ENCODE results near the gene HAPLN2. TPM values are rescaled to one million over a fixed set of nuclear protein-coding genes. Genes with fewer than 3 reads are reported as not detected.
A peak's percentile ranks its signal among the peaks of the same experiment; 100 is the strongest.
"Not testable (repeated sequence)": the region's sequence is repeated elsewhere in the genome, so short reads cannot be mapped to it uniquely, and the experiment has no call there.

The HAPLN2 gene
- total RNA-seq, 2 donors from 2014 or later = 4.4 to 8.7 TPM

DNA sequence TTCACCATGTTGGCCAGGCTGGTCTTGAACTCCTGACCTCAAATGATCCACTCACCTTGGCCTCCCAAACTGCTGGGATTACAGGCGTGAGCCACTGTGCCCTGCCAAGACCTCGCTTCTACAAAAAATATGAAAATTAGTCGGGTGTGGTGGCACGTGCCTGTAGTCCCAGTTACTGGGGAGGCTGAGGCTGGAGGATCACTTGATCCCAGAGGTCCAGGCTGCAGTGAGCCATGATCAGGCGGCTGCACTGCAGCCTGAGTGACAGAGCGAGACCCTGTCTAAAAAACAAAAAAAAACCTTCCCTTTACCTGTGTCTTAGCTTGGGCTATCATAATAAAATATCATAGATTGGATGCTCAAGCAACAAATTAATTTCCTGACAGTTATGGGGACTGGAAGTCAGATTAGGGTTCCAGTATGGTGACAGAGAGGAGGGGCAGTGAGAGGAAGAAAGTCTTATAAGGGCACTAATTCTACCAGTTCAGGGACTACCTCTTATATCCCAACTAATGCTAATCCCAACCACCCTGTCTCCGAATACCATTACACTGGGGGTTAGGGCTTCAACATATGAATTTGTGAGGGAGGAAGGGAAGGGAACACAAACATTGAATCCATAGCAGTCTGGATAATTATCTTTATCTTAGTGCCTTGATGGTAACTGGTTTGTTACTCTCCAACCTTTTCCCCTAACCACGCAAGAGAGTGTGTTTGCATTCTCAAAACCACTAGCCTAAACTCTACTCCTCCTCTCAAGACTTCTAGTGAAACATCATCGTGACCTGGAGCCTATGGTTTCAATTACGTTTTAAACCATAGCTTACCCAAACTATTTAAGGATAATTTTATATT lies 28.7 kb upstream of the HAPLN2 start:
- intact Hi-C loops (cut with DNase I) = loop anchor here in 1 of 2 donors (10.0 kb wide), 1 partner anchor 106 kb away; no protein-coding TSS in a partner anchor
- DNase-seq (ENCODE audit: low spot score) = no peak

DNA sequence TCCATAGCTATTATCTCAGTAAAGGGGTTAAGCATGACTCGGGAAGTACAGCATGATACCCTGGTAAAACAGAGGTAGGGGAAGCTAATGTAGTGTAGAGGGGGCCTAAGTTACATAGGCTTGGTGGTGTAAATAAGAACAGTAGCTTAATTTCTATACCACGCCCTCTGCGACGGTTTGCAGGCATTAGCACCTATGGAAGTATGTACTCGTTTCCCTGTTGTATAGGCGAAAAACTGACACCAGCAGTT lies 28.1 kb upstream of the HAPLN2 start:
- intact Hi-C loops (cut with DNase I) = loop anchor here in 1 of 2 donors (10.0 kb wide), 1 partner anchor 106 kb away; no protein-coding TSS in a partner anchor
- no peak for DNase-seq (ENCODE audit: low spot score)

DNA sequence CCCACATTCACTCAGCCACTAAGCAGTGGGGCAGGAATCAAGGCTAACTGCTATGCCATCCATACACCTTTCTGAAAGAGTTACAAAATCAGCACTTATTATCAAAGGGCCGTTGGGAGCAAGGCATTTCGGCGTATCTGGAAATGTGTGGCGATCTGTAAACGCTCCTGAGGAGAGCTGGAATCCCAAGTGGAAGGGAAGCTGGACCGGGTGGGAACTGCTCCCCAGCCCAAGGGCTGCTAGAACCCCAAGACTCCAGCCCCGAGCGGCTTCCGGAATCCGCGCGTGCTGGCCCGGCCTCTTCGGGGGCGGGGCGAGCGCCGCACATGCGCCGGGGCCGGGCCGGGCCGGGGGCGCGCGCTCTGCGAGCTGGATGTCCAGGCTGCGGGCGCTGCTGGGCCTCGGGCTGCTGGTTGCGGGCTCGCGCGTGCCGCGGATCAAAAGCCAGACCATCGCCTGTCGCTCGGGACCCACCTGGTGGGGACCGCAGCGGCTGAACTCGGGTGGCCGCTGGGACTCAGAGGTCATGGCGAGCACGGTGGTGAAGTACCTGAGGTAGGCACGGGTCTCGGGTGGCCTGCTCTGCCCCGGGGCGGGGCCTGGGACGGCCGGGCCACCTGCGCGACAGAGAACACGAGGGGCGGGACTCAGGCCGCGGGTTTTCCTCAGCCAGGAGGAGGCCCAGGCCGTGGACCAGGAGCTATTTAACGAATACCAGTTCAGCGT lies 27.6 kb upstream of the HAPLN2 start, which contains the start of gene NAXE:
NAXE (plus strand) TSS at position 345 of the 726 bp plus-strand sequence; CDS start at position 374, 29 bp downstream.
- DNase-seq (ENCODE audit: low spot score) = peak; percentile 92
- intact Hi-C loops (cut with DNase I) = loop anchor here in 1 of 2 donors (10.0 kb wide), 1 partner anchor 107 kb away; no protein-coding TSS in a partner anchor

DNA sequence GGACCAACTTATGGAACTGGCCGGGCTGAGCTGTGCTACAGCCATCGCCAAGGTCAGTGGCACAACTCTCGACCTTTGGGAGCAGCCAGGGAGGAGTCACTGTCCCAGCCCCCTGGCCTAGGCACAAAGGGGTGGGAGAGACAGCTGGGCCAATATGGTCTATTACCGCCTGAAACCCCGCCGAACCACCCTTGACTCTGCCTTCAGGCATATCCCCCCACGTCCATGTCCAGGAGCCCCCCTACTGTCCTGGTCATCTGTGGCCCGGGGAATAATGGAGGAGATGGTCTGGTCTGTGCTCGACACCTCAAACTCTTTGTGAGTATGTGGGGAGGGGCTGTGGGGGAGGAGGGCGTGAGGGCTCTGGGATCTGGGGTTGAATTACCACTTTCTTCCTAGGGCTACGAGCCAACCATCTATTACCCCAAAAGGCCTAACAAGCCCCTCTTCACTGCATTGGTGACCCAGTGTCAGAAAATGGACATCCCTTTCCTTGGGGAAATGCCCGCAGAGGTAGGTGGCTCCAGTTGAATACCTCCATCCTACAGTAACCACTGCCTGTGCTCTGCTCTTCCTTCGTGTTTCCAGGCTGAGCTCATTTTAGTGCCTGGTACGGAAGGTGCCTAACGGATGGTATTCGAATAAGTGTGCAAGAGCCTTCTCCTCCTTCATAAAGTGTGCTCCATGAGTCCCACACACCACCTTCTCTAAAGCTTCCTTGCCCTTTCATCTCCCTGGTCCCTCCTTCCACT lies 26.9 kb upstream of the HAPLN2 start:
- intact Hi-C loops (cut with DNase I) = loop anchor here in 1 of 2 donors (10.0 kb wide), 1 partner anchor 108 kb away; no protein-coding TSS in a partner anchor
- DNase-seq (ENCODE audit: low spot score) = no peak

DNA sequence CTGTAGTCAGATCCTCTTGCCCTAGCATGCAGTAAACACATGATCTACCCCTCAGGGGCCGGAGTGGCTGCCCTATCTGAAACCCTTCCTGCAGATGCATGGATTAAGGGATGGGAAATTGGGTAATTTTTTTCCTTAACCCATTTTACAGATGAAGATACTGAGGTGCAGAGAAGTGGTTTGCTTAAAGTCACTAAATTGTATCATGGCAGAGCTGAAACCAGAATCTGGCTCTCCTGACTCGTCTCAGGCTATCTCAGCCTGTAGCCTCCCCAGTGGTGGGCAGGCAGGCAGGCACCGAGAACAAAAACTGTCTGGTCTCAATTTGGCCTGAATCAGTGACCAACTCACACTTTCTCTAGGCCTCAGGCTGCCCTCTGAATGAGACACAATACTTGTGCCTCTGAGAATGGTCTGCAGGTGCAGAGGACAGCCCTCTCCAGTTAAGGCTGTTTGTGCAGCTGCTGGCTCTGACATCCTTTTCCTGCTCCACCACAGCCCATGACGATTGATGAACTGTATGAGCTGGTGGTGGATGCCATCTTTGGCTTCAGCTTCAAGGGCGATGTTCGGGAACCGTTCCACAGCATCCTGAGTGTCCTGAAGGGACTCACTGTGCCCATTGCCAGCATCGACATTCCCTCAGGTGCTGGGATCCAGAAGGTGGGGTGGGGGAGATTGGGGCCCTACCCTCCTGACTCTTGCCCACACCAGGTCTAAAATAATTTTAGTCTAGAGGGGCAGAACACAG lies 26.1 kb upstream of the HAPLN2 start:
- DNase-seq (ENCODE audit: low spot score) = no peak
- intact Hi-C loops (cut with DNase I) = loop anchor here in 1 of 2 donors (10.0 kb wide), 1 partner anchor 108 kb away; no protein-coding TSS in a partner anchor

DNA sequence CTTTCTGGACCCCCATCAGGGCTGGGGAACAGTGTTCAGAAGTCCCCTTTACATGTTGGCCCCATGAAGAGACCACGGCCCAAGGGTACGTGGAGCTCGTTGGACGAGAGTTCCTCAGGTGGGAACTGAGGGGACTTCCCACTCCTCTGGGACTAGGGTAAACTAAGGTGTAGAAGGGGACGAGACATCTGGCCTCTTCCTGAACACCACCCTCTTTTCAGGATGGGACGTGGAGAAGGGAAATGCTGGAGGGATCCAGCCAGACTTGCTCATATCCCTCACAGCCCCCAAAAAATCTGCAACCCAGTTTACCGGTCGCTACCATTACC lies 25.6 kb upstream of the HAPLN2 start:
- no peak for DNase-seq (ENCODE audit: low spot score)
- intact Hi-C loops (cut with DNase I) = loop anchor here in 1 of 2 donors (10.0 kb wide), 1 partner anchor 109 kb away; no protein-coding TSS in a partner anchor

DNA sequence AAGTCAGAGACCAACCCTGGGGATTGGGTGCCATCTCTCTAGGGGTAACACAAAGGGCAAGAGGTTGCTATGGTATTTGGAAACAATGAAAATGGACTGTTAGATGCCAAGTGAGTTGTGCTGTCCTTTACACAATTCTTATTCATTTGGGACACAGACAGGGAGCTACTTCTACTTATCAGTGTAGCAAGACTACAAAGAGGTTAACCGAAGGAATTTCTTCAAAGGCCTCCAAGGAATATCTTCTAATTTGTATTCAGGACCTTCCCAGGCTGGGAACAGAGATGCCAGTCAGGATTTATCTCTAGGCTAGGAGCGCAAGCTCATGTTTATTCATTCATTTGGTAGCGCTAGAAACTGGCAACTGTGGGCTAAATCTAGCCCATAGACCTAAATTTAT lies 25.0 kb upstream of the HAPLN2 start:
- intact Hi-C loops (cut with DNase I) = loop anchor here in 1 of 2 donors (10.0 kb wide), 1 partner anchor 109 kb away; no protein-coding TSS in a partner anchor
- no peak for DNase-seq (ENCODE audit: low spot score)

DNA sequence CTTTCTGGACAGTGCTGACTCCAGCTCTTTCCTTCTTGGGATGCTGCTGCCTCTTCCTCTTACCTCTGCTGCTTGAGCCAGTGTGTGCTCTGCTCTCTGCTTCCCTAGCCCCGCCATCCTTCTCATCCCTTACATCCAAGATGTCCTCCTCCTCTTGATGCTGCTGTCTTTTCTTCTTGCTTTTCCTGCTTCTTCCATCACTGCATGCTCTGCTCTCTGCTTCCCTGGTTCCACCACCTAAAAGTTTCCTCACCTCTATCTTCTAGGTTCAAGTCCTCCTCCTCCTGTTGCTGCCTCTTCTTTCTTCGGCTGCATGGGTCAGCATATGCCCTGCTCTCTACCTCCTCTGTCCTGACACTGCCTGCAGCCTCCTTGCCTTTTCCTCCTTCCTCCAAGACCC lies 24.2 kb upstream of the HAPLN2 start:
- DNase-seq (ENCODE audit: low spot score) = no peak
- intact Hi-C loops (cut with DNase I) = loop anchor here in 1 of 2 donors (10.0 kb wide), 1 partner anchor 110 kb away; no protein-coding TSS in a partner anchor

DNA sequence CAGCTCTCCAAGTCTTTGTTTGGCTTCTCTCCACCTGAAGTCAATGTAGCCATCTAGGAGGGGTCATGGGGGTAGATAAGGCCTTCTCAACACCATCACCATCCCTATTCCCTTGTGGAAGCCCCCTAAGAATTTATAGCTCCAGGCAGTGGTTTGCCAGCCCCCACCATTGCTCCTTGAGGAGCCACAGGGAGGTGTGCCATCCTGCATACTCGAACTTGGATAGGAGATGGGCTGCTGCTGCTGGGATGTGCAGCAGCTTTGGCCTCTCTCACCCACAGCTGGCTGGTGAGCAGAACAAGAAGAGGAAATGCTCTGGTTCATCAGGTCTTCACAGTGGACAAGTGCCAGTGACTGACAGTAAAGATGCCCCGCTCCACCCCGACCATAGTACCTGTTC lies 22.8 kb upstream of the HAPLN2 start:
- intact Hi-C loops (cut with DNase I) = loop anchor here in 1 of 2 donors (10.0 kb wide), 1 partner anchor 112 kb away; no protein-coding TSS in a partner anchor

DNA sequence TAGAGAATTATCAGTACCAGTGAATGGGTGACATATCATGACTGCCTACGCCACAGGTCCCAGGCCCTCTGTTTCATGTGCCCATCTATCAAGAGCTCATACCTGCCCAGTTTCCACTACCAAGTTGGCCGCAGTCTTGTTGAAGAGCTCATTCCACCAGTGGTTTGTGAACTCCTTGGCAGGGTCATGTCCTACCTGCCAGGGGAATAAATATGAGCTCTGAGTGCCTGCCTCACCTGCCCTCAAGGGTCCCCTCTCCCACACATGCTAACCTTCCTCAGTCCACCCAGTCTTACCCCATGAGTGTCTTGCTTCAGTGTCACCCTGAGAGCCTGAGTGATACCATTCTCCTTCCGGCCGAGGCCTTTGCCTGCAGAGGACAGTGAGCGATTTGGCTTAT lies 21.1 kb upstream of the HAPLN2 start:
- DNase-seq (ENCODE audit: low spot score) = no peak
- intact Hi-C loops (cut with DNase I) = loop anchor here in 1 of 2 donors (10.0 kb wide), 1 partner anchor 113 kb away; no protein-coding TSS in a partner anchor

More for the DNA sequence above, 22.8 kb upstream of the HAPLN2 start:
- no peak for DNase-seq (ENCODE audit: low spot score)

DNA sequence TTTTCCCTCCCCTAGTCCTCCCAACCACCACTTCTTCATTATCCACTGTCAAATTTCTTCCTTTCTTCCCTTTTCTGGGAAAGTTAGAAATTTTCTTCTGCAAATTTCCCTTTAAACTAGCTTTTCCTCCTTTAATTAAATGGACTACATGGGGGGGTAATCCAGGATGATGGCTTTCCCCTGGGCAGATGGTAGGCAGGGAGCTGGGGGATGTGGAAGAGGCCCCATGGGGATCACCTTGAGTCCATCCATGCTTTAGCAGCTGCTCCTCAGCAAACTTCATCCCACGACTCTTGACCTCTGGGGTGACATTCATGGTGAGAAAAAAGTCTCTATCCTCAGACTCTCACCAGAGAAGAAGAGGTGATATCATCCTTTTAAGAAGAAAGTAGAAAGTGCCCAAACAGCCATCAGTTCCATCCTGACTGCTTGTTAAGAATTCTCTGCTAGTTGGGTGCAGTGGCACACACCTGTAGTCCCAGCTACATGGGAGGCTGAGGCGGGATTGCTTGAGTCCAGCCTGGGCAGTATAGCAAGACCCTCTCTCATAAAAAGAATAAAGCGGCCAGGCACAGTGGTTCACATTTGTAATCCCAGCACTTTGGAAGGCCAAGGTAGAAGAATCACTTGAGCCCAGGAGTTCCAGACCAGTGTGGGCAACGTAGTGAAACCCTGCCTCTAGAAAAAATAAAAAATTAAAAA lies 20.3 kb upstream of the HAPLN2 start:
- no peak for DNase-seq (ENCODE audit: low spot score)
- intact Hi-C loops (cut with DNase I) = loop anchor here in 1 of 2 donors (10.0 kb wide), 1 partner anchor 114 kb away; no protein-coding TSS in a partner anchor

DNA sequence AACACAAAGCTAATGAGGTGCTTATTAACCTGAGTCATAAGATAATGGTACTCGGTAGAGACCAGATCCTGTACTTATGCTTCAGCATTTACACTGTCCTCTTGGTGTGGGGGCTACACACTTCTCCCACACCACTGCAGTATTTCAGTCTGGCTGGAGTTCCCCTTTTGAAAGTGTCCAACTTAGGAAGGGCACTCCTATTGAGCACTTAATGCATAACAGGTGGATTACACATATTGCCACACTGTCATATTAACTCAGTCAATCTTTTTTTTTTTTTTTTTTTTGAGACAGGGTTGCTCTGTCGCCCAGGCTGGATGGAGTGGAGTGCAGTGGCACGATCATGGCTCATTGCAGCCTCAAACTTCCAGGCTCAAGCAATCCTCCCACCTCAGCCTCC lies 19.4 kb upstream of the HAPLN2 start:
- no peak for DNase-seq (ENCODE audit: low spot score)
- intact Hi-C loops (cut with DNase I) = loop anchor here (10.0 kb wide), 1 partner anchor 115 kb away; no protein-coding TSS in a partner anchor

DNA sequence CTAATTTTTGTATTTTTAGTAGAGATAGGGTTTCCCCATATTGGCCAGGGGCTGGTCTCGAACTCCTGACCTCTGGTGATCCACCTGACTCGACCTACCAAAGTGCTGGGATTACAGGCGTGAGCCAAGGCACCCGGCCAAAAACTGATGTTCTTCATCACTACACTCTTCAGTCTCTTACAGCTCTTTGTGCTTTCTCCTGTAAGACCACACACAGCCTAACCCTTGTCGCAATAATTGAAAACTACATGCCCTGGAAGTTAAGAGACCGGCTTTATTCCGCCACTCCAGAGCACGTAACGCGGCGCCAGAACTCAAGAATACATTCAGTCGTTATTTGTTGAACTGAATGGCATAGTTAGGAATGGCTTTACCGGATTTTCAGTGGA lies 18.5 kb upstream of the HAPLN2 start:
- intact Hi-C loops (cut with DNase I) = loop anchor here in 1 of 2 donors (10.0 kb wide), 1 partner anchor 116 kb away; no protein-coding TSS in a partner anchor
- no peak for DNase-seq (ENCODE audit: low spot score)

DNA sequence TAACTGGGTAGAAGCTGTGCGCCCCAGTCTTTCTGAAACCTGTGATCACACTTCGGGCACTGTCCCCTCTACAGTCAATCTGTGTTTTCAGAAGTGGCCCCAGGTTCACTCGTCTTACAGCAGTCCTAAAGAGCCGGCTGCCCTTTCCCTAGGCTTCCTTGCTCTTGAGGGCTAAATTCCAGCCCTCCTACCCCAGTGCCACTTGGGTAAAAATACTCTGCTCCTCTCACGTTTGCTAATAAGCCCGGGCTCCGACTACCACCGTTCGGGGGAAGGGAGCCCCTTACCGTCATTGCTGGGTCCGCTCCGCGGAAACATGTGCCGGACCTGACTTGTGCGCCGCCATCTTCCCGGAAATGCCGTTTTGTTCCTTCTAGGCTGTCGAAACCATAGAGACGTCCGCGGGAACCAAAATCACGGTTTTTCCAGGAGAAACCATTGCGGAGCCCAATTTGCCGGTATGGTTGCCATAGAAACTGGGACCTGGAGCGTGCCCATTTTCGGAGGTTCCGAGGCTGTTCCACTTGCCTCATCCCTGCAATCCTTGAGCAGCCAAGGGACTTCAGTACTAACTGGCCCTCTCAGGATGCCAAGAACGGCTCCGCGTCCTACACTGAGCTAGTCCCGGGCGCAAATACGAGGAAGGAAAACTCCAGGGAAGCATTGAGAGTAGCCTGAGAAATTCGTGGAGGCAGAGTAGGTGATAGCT lies 17.9 kb upstream of the HAPLN2 start, which contains the start of gene GPATCH4:
GPATCH4 (minus strand) TSS at position 358 of the 709 bp plus-strand sequence.
- intact Hi-C loops (cut with DNase I) = loop anchor here in 1 of 2 donors (10.0 kb wide), 1 partner anchor 116 kb away; no protein-coding TSS in a partner anchor
- peak; percentile 94 for DNase-seq (ENCODE audit: low spot score)

DNA sequence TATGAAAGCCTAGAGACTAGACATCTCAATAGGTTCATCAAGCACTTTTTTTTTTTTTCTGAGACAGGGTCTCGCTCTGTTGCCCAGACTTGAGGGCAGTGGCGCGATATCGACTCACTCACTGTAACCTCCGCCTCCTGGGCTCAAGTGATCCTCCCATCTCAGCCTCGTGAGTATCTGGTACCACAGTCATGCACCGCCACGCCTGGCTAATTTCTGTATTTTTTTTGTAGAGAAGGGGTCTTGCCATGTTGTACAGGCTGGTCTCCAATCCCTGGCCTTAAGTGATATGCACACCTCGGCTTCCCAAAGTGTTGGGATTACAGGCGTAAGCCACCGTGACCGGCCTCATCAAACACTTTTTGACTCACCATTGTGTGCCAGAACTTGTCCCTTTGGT lies 17.3 kb upstream of the HAPLN2 start:
- no peak for DNase-seq (ENCODE audit: low spot score)
- intact Hi-C loops (cut with DNase I) = loop anchor here in 1 of 2 donors (10.0 kb wide), 1 partner anchor 117 kb away; no protein-coding TSS in a partner anchor

DNA sequence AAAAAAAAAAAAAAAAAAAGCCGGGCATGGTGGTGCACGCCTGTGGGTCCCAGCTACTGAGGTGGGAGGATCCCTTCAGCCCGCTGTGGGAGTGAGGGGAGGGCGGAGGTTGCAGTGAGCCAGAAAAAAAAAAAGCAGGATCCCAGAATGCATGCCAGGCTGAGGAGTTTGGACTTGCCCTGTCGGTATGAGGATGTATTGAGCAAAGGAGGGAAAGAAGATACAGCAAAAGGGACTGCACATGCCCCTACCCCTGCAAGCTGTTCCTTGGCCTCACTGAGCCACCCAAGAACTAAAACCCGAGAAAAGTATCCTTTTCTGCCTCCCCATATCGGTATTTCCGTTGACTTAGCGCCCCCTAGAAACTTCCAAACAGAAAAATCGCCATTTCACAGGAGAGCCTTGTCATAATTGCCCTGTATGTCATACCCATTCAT lies 16.6 kb upstream of the HAPLN2 start:
- intact Hi-C loops (cut with DNase I) = loop anchor here in 1 of 2 donors (10.0 kb wide), 1 partner anchor 118 kb away; no protein-coding TSS in a partner anchor
- no peak for DNase-seq (ENCODE audit: low spot score)

DNA sequence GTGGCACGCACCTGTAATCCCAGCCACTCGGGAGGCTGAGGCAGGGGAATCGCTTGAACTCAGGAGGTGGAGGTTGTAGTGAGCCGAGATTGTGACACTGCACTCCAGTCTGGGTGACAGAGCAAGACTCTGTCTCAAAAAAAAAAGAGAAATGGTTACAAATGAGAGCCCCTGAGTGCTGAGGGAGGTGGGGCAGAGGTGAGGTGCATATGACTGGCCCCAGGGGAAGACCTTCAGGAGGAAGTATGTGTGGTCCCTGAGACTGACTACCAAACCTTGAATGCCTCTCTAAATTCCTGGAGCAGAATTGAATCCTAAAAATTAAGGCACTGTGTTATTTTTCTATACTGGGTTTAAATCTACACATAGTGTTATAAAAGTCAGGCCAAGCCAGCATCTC lies 11.9 kb upstream of the HAPLN2 start:
- intact Hi-C loops (cut with DNase I) = loop anchor here in 1 of 2 donors (5.0 to 10.0 kb wide), 2 partner anchors 123 to 150 kb away; no protein-coding TSS in a partner anchor
- not testable (repeated sequence) for DNase-seq (ENCODE audit: low spot score)
